NCI-H2029 treated with DMSO at 0.1 percent for 48 hours (cell line): ENCODE measurements around the gene CABLES2.
"Not testable (repeated sequence)": the region's sequence is repeated elsewhere in the genome, so short reads cannot be mapped to it uniquely, and the experiment has no call there.

Experiments used
- DNase-seq: peaks from one replicate; lab custom pipeline; 2025; lab: John Stamatoyannopoulos, UW

CABLES2 gene

DNA sequence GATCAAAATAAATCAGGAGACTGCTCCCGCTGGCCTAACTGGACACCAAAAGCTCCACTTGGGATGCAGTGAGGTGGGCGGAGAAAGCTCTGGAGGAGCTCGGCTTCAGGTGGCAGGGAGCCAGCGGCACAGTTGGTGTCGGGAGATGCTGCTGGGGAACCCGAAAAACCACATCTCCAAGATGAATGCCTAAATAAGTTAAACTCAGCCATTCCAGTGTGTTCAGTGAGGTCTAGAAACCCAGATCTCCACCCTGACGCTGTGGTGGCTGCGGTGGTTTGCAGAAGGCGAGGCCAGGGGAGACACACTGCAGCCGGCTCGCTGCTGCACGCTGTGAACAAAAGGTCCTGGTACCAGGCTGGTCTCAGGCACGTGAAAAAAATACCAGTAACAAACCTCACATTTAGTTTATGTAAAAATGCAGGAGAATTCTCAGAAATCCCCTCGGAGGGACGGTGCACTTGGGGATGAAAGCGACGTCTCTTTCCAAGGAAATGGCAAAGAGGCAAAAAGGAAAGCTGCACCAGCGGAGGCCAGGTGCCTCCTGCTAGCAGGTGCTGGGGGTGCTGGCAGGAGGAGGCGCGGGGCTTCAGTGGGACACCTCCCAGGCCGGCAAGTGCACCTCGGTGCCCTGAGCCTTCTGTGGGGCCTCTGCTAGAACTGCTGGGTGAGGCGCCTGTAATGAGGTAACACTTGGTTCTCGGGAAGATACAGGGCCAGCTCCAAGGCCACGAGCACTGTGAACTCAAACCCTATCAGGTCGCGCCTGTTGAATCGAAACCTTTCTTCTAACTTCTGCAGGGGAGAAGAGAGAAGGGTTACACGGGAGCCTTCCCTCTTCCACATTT lies 16.5 kb downstream of the CABLES2 start:
- no peak for DNase-seq

DNA sequence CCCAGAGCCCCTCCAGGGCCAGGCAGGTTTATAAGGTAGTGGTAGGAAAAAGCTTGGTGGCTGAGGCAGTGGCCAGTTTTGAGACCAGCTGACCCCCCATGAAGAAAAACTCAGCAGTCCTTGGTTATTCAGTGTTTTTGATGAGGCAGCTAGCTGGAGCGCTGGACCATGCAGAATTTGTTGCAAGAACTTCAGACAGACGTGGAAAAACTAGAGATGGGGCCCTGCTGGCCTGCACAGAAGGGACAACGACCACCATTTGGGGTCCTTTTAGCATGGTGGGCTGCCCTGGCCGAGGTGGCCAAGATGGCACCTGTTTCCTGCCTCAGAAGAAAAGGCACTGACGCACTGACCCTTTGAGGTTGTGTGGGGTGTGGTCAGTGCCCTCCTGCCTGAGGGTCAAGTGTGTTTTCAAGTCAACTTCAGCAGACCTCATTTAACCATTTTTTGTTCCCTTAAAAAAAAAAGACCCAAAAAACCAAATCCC lies 17.4 kb downstream of the CABLES2 start:
- DNase-seq = no peak

- DNase-seq = no peak
Measured at GRCh38 chr20:62388839-62389600, 18.1 kb downstream of the CABLES2 start.

- no peak for DNase-seq
Measured at GRCh38 chr20:62387933-62388635, 19.0 kb downstream of the CABLES2 start.

DNA sequence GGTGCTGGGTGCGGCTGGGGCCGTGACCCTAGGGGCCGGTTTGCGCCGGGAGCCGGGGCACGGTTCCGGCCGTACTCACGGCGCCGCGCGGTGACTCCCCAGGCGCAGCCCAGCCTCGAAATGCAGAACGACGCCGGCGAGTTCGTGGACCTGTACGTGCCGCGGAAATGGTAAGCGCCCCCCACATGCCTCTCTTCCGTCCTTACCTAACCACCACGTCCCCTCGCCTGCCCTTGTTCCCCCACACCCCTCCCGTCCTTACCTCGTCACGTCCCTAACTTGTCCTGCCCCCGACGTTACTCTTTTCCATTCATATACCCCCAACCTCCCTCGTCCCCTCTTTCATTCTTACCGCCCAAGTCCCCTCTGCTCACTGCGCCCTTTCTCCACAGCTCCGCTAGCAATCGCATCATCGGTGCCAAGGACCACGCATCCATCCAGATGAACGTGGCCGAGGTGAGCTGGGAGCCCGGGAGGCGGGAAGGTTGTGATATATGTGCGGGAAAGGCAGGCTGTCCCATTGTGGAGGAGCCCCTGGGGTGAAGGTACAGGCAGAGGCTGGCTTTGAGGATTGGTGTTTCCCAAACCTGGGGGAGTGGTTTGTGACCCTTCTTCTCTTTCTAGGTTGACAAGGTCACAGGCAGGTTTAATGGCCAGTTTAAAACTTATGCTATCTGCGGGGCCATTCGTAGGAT lies 19.7 kb downstream of the CABLES2 start:
- no peak for DNase-seq

DNA sequence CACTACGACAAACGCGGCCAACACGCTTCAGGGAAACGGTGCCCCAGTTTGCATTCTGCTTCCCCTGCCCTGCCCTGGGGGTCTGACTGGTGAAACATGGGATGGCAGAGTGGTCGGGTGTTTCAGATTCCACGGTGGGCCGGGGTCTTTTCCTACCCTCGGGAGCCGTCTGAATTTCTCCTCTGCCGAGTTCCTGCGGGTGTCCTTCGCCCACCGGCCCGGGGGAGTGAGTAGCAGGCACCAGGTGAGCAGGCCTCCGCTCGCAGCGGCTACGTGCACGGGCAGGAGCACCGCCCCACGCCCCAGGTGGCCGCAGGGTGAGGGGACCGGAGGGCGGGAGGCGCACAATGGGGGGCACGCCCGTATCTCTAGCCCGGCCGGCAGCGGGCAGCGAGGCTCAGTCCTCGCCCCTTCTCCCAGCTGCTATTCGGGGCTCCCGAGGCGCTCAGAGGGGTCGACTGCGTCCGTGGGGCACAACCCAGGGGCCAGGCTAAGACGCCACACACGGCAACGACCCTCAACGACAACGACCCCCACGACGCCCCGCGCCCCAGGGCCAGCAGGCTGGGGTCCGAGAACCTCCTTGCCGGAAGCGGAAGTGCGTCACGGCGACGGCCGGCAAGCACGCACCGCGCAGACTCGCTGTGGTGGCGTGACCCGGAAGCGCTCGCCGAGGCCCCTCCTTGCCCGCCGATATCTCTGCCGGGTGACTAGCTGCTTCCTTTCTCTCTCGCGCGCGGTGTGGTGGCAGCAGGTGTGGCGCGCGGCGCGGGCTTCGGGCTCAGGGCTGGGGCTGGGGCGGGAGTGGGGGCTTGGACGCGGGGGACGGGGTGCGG lies 20.5 kb downstream of the CABLES2 start, which contains the start of gene RPS21:
Gene RPS21, plus strand, starts transcription at position 721 of the 836 bp plus-strand sequence. CDS start 236 bp downstream, outside the sequence.
- peak; percentile 70 for DNase-seq

DNA sequence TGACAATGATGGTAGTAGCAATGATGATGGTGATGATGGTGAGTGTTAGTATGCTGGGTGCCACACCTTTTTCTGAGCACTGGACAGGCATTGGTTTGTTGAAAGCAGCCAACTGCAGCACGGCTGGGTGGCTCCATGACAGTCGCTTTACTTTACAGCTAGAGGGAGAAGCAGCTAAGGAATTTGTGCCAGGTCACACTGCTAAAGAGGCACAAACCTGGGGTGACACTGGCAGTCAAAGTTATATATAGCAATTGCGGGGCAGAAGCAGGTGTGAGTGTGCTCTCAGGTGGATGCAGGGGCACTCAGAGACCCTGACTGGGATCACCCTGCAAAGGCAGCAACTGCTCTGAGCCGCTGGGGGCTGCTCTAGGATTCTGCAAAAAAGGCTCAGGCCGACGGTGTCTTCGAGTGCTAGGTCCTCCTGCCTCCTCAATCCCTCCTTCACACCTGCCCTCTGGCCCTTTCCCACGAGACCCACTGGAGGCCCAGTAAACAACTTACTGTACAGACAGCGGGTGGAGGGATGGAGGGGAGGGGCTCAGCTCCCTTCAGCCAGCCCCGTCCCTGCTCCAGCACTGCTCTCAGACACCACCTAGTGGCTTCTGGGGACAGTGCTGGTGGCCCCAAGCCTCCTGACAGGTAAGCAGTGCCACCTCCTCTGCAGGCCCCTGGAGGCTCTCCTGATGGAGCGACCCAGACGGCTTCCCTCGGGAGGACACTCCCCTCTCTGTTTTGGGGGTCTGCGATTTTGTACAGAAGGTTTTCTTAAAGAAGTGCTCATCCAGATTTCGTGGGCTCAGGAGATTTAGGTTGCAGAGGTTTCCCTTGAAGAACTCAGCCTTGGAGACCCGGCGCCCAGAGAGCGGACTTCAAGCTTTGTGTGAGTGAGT lies 24.5 kb downstream of the CABLES2 start:
- DNase-seq = peak; percentile 54

- DNase-seq = no peak
Measured at GRCh38 chr20:62381842-62382241, 25.2 kb downstream of the CABLES2 start.

- no peak for DNase-seq
Measured at GRCh38 chr20:62381202-62381797, 25.8 kb downstream of the CABLES2 start.

DNA sequence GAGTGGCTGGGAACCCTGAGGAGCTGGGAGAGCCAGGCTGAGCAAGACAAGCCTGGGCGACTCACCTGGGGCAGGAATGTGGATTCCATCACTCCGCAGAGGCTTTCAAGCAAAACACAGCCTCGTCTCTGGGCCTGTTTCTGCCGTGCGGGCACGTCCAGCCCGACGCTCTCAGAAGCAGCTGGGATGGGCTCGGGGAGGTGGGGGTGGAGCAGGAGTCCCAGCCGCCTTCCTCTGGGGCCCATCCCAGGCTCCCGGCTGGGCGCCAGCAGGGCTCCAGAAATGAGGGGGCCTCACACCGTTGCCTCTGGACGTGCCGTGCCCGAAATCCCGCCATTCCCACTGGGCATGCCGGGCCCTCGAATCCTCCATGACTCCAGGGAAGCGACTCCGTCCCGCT lies 28.9 kb downstream of the CABLES2 start:
- no peak for DNase-seq

DNA sequence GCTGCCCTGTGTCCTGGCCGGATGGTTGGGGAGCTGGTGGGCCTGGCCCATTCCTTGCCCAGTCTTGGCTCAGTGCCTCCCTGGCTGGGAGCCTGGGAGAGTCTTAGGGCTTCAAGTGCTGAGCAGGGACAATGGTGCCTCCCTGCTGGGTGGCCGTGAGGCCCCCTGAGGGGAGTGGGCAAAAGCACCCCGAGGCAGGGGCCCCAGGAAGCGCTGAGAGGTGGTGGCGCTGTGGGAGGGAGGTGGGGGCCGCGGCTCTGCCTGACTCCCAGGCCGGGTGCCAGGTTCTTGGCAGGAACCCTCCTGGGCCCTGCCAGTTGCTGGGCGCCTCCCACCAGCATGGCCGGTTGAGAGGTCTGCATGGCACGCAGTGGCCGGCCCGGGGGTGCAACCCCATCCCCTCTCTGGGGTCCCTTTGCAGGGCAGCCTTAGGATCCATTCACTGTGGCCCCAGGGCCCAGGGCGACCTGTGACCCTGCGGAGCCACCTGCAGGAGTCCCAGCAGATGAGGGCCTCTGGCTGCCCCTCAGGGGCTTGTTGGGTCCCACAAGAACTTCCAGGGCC lies 29.4 kb downstream of the CABLES2 start:
- peak; percentile 17 for DNase-seq

GRCh38 chr20:62377064-62377461 lies 30.0 kb downstream of the CABLES2 start:
- DNase-seq = no peak

DNA sequence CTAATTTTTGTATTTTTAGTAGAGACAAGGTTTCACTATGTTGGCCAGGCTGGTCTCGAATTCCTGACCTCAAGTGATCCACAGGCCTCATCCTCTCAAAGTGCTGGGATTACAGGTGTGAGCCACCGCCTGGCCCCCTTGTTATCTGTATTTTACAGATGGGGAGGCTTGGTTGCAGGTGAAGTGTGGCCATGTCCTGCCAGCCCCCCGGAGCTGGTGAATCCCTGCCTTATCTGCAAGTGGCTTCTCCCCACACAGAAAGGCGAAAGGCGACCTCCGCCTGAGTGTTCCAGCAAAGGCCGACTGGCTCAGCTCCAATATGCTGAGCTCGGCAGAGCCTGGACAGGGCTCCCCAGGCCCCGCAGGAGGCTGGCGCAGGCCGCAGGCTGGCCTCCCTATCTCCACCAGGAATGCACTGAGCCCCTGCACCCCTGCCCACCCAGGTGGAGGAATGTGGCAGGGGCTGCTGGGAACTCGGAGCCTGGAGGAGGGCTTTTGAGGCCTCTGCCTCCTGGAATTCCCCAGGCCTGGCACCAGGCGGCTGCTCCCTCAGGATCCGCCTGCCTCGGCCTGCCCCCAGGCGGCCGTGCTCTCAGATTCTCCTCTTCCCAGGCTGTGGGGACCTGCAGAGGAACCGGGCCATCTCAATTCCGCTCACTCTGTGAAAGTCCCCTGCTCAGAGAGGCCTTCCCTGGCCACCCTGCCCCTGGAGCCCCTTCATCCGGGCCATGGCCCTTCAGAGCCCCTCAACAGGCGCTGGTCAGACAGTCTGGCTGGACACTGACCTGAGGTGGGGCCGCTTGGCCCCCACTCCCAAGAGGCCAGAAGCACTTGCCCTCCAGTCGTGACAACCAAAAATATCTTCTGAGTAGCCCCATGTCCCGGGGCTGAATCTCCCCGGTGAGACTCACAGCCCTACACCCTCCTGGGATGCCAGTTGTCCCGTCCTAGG lies 30.7 kb downstream of the CABLES2 start:
- DNase-seq = no peak

DNA sequence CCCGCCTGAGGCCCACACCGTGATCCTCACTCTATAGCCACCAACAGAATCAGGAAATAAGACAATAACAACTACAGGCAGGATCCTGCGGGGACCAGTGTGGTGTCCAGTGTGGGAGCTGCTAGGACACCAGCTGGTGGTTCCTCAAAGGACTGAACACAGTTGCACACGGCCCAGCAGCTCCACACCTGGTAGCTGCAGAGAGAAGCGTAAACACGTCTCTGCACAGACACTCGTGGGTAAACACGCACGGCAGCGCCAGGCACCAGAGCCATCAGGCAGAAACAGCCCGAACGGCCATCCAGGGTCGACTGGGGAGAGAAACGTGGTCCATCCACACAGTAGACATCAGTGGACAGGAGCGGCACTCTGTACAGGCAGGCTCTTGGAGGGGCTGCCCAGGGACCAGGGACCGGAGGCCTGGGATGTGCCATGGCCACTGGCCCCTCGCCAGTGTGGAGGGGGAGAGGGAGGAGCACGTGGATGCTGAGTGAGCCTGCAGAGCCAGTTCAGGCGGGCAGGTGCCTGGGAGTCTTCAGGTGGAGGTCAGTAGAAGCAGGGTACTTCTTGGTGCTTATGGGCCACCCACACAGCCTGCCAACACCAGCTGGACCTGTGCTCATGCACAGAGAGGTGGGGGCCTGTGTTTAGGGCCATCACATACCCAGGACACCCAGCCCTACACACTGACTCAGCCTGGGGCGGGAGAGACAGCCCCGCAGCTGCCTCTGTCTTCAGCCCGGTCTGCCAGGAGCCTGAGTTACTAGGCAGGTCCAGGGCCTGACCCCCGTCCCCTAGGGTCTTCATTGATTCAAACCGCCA lies 32.5 kb downstream of the CABLES2 start:
- no peak for DNase-seq

DNA sequence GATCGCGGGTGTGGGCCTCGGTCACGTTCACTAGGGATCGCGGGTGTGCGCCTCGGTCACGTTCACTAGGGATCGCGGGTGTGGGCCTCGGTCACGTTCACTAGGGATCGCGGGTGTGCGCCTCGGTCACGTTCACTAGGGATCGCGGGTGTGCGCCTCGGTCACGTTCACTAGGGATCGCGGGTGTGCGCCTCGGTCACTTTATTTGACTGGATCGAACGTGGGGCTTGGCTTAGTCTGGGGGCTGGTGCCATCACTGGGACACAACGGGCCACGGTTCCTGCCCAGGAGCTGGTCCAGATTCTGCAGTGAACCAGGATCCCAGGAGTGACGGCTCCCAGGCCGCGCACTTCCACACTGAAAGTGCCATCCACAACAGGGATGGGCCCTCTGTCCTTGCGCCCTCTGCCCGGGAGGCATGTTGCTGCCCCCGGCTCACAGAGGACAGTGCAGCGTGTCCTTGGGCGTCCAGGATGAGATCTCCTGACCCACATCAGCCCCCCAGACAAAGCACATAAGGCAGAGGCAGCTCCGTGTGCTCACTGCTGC lies 33.4 kb downstream of the CABLES2 start:
- not testable (repeated sequence) for DNase-seq
